GM10847 (cell line): ENCODE results near the gene THSD8.
A peak's percentile ranks its signal among the peaks of the same experiment; 100 is the strongest.

Source experiments
- POLR2A ChIP-seq: IDR thresholded peaks from 2 replicates; pipeline ENCODE4 v1.6.1; 2011; ENCODE audit not compliant: insufficient read length; ENCODE audit errors: extremely low read depth

THSD8 gene

GRCh38 chr19:12794971-12795381 is 6.9 kb upstream of the THSD8 start:
- TF ChIP-seq POLR2A = no peak

- TF ChIP-seq POLR2A = no peak
Measured at GRCh38 chr19:12796146-12797071, 5.5 kb upstream of the THSD8 start.

GRCh38 chr19:12797141-12797587 is 4.7 kb upstream of the THSD8 start:
- no peak for TF ChIP-seq POLR2A

- no peak for TF ChIP-seq POLR2A
Measured at GRCh38 chr19:12799742-12800465, 2.0 kb upstream of the THSD8 start.

GRCh38 chr19:12800466-12800770 is 1.5 kb upstream of the THSD8 start:
- TF ChIP-seq POLR2A = no peak

GRCh38 chr19:12800923-12801465 is 875 bp upstream of the THSD8 start:
- TF ChIP-seq POLR2A = no peak

- TF ChIP-seq POLR2A = no peak
Measured at GRCh38 chr19:12802267-12803106, 618 bp downstream of the THSD8 start.

GRCh38 chr19:12804051-12804450 is 2.2 kb downstream of the THSD8 start:
- TF ChIP-seq POLR2A = no peak

GRCh38 chr19:12806242-12807081 is 4.6 kb downstream of the THSD8 start, which contains the start of gene RNASEH2A:
RNASEH2A (plus strand) TSS chr19:12806584; CDS start chr19:12806674, 90 bp downstream.
- peak; percentile 73 for TF ChIP-seq POLR2A

GRCh38 chr19:12815088-12815487 is 13.2 kb downstream of the THSD8 start:
- no peak for TF ChIP-seq POLR2A

GRCh38 chr19:12821761-12822160 is 19.9 kb downstream of the THSD8 start:
- TF ChIP-seq POLR2A = no peak

GRCh38 chr19:12825254-12826131 is 23.6 kb downstream of the THSD8 start:
- no peak for TF ChIP-seq POLR2A

GRCh38 chr19:12828494-12828893 is 26.6 kb downstream of the THSD8 start:
- no peak for TF ChIP-seq POLR2A

GRCh38 chr19:12833418-12833737 is 31.5 kb downstream of the THSD8 start:
- no peak for TF ChIP-seq POLR2A
